ENCODE measurements around the gene PLCE1. TPM values are rescaled to one million over a fixed set of nuclear protein-coding genes. Genes with fewer than 3 reads are reported as not detected.

PLCE1 gene
- 4.9 to 7.0 TPM (median 6.3 TPM) in 5 replicates for total RNA-seq (2022; extraction: Qiagen RNA extraction; ENCODE audit: low read depth)

GRCh38 chr10:93993782-93994437 is at the start of gene PLCE1:
PLCE1 (plus strand) TSS chr10:93993931; CDS start chr10:94031047, 37,116 bp downstream.

Other genes starting within 250 kb of the PLCE1 start
- gene LGI1, start 236.0 kb upstream of the PLCE1 start, total RNA-seq (2022; extraction: Qiagen RNA extraction; ENCODE audit: low read depth), result not detected in 5 replicates
- gene SLC35G1, start 100.0 kb upstream of the PLCE1 start, total RNA-seq (2022; extraction: Qiagen RNA extraction; ENCODE audit: low read depth), result 8.6 to 11.8 TPM (median 10.2 TPM) in 5 replicates

Measured in A549 treated with DMSO at 1 μM for 4 hours (cell line).